Effector CD4-positive, alpha-beta T cell (primary cell): ENCODE results near the gene ZBTB7B.
A peak's percentile ranks its signal among the peaks of the same experiment; 100 is the strongest.

Experiments used
- DNase-seq: peaks from one replicate; pipeline ENCODE4 v3.0.0-alpha.2; 2020

The ZBTB7B gene

GRCh38 chr1:155042789-155043188, 40.2 kb downstream of the ZBTB7B start:
- DNase-seq: no peak

GRCh38 chr1:155043301-155043702, 40.7 kb downstream of the ZBTB7B start:
- no peak for DNase-seq

- DNase-seq: no peak
Observed at GRCh38 chr1:155043793-155044192, 41.2 kb downstream of the ZBTB7B start.

GRCh38 chr1:155044365-155044764, 41.8 kb downstream of the ZBTB7B start:
- no peak for DNase-seq

- peak; percentile 54 for DNase-seq
Observed at GRCh38 chr1:155044812-155045657, 42.4 kb downstream of the ZBTB7B start.

- DNase-seq: no peak
Observed at GRCh38 chr1:155048449-155049334, 46.1 kb downstream of the ZBTB7B start.

GRCh38 chr1:155049651-155050559, 47.3 kb downstream of the ZBTB7B start:
- DNase-seq: no peak

GRCh38 chr1:155050560-155051341, 48.1 kb downstream of the ZBTB7B start, which contains the start of gene ADAM15:
Gene ADAM15, plus strand, starts transcription at chr1:155051316. Its CDS starts 71 bp downstream, at chr1:155051387.
- peak; percentile 75 for DNase-seq

GRCh38 chr1:155051342-155051776, 48.8 kb downstream of the ZBTB7B start:
- no peak for DNase-seq

GRCh38 chr1:155051777-155052398, 49.3 kb downstream of the ZBTB7B start:
- DNase-seq: peak; percentile 25

GRCh38 chr1:155052439-155053395, 50.1 kb downstream of the ZBTB7B start:
- peak; percentile 21 for DNase-seq

GRCh38 chr1:155053531-155054105, 51.0 kb downstream of the ZBTB7B start:
- no peak for DNase-seq

- no peak for DNase-seq
Observed at GRCh38 chr1:155057104-155057503, 54.5 kb downstream of the ZBTB7B start.

GRCh38 chr1:155057788-155058211, 55.2 kb downstream of the ZBTB7B start:
- DNase-seq: no peak

GRCh38 chr1:155060736-155061135, 58.1 kb downstream of the ZBTB7B start:
- DNase-seq: no peak

GRCh38 chr1:155061381-155062150, 59.0 kb downstream of the ZBTB7B start:
- DNase-seq: peak; percentile 91

- no peak for DNase-seq
Observed at GRCh38 chr1:155062151-155062686, 59.6 kb downstream of the ZBTB7B start.

GRCh38 chr1:155062702-155063411, 60.3 kb downstream of the ZBTB7B start:
- peak; percentile 52 for DNase-seq
